ENCODE measurements around the gene SRGAP3. TPM values are rescaled to one million over a fixed set of nuclear protein-coding genes. Genes with fewer than 3 reads are reported as not detected.

SRGAP3 gene
- total RNA-seq, 1 experiment from 2014 or later = 5.9 TPM

DNA sequence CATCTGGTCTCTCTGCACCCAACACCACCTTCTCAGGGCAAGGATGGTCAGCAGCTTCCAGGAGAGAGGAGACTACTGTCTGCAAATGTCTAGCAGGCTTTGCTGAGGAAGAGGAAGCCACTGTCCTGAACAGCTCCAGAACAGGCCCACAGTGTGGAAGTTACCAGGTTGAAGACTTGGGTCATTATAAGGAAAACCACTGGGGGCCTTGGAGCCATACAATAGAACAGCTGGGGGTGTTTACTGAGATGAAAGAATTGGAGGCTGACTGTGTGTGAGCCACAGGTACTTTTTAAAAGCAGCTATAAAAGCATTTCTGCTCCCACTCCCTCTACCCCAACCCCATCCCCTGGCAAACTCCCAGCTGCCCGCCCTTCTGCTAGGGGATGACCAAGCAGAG is 24.2 kb downstream of the SRGAP3 start:
- DNase-seq (ENCODE audit: low spot score) = no peak

DNA sequence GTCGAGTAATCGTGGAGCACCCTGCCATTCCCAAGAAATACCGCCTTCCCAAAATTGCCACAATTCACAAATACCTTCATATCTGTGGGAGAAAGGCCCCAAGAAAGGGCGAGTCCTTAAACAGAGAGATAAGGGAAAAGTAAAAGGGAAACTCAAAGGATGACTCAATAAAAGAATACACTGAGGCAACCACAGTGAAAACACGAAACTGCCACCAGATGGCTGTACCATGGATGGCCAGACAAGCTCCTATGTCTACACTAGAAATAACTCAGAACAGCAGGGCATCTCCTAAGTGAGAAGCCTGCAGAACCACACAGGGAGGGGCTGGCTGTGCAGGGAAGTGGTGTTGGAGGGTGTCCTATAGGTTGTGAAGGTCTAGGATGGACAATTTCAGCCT is 25.0 kb downstream of the SRGAP3 start:
- DNase-seq (ENCODE audit: low spot score) = peak; percentile 34

DNA sequence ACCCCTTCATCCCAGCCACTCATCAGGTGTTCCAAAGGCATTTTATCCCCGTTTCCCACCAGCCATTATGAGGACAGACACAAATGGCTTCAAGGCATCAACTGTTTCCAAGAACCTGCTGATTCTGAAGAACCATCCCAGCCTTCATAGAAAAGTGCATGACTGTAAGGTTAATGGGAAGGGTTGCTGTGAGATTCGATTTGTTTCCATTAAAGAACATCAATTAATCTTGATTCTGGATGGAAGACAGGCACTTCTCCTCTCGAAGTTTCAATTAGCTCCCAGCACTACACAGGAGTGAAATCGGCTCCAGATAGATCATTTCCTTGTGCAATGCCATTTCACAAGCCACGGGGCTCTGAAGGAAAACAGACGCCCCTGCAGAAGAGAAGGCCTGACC is 25.8 kb downstream of the SRGAP3 start:
- DNase-seq (ENCODE audit: low spot score) = no peak

DNA sequence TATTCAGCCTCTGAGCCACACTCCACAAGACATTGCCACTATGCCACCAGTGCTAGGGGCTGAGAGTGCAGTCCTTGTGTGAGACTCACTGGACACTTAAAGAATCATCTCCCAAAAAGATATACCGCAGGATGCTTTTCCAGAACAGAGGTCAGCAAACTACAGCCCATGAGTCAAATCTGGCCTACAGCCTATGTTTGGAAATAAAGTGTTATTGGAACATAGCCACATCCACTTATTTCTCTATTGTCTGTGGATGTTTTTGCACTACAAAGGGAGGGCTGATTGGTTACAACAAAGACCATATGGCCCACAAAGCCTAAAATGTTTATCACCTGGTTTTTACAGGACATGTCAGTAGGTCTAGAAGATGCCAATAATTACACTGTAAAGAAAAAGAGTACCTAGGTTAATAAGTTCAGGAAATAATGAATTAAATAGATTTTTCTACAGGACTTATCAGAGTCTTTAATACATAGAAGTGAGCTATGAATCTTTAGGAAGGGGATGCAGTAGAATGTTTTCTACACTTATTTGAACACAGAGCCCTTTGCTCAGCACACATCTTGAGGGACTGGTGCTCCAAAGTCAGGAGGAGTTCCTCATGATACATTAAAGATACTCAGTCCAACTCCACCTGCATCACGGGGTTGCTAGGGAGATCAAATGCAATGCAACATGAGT is 26.3 kb downstream of the SRGAP3 start:
- DNase-seq (ENCODE audit: low spot score) = no peak

DNA sequence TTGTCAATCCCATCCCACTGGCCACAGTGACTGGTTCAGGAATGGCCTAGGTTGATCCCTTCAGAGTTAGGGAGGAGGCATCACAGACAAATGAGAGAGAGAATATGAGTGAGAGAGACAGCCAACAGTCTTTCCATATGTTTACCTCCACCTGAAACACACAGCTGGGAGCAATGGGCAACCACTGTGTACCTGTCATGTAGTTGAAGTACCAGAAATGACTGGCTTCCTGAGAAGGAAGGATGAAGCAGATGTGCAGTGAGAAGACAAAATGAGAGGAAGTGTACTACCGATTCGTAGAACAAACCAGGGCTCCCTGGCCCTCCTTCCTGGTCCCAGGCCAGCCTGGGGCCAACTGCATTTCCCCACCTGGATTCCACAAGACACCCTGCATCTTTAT is 27.4 kb downstream of the SRGAP3 start:
- no peak for DNase-seq (ENCODE audit: low spot score)

DNA sequence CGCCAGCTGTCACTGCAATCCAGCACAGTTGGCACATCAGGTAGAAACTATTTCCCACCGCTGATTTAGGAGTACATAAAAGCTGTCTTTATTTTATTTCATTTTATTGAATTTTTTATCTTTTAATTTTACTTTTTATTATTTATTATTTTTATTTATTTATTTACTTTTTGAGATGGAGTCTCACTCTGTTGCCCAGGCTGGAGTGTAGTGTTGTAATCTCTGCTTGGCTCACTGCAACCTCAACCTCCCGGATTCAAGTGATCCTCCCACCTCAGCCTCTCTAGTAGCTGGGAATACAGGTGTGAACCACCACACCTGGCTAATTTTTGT is 31.0 kb downstream of the SRGAP3 start:
- no peak for DNase-seq (ENCODE audit: low spot score)

DNA sequence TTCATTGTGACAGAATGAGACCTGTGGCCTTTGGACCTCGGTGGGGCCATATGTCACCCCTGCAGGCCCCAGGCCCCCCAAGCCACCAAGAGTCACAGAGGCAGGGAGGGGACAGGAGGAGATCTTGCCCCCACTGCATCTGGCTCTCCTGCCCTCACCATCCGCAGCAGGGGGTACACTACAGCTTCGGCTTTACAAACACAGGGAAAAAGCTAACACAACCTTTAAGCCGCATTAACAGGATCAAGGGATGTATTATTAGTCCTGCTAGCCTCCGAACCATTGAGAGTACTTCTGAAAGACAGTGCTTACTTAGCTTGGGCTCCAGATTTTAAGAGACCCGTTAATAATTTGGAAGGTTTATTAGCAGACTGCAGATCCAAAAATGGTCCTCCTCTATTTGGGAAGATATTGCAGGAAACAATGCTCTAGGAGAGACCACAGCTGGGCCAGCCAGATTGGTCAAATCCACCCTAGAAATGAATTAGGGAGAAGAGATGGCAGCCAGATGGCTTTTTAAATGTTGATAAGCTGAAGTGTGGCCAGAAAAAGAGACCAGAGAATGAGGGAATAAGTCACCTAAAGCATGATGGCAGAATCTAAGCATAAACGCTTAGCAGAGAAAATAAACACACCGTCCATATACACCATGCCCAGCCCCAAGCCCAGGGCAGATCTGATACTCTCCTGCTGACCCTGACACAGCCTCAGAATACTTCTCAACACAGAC is 31.5 kb downstream of the SRGAP3 start:
- no peak for DNase-seq (ENCODE audit: low spot score)

DNA sequence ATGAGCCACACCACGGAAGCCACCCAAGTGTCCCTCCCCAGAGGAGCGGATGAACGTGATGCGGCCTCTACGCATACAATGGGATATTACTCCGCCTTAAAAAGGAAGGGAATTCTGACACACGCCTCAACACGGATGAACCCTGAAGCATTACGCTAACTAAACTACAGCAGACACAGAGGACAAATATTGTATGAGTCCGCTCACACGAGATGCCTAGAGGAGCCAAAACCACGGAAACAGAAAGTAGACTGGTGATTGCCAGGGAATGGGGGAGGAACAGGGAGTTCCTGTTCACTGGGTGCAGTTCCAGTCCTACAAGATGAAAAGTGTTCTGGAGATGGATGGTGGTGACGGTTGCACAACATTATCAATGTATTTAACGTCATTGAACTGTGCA is 32.7 kb downstream of the SRGAP3 start:
- DNase-seq (ENCODE audit: low spot score) = no peak

DNA sequence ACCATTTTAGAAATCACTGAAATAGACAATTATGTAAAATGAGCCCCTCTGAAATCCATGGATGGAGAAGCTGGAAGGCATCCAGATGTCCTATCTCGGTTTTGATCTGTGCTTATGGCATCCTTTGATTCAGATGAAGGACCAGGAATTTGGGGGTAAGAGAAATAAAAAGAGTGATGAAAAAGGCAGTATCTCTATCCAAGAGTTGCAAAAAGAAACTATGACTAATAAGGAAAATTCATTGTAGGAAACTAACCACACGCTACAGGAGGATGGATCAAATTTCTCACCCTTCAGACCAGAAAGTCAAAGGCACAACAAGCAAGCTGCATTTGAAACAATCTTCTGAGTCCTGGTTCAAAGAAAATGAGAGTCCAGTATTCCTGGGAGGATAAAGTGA is 34.8 kb downstream of the SRGAP3 start:
- peak; percentile 39 for DNase-seq (ENCODE audit: low spot score)

DNA sequence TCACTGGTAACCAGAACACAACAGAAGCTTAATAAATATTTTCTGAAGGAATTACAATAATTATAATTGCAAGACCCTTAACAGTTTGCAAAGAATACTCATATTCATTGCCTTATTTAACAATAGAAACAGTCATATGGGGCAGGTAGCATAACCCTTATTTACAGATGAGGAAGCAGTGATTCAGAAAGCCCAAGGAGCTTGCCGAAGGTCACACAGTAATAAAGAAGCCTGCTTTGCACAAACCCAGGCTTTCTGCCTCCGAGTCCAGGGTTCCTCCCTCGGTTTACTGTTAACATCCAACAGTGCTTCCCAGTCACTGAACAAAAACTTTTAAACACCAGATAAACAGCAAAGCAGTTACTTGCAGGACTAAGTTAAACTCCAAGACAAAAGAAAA is 35.3 kb downstream of the SRGAP3 start:
- DNase-seq (ENCODE audit: low spot score) = no peak

DNA sequence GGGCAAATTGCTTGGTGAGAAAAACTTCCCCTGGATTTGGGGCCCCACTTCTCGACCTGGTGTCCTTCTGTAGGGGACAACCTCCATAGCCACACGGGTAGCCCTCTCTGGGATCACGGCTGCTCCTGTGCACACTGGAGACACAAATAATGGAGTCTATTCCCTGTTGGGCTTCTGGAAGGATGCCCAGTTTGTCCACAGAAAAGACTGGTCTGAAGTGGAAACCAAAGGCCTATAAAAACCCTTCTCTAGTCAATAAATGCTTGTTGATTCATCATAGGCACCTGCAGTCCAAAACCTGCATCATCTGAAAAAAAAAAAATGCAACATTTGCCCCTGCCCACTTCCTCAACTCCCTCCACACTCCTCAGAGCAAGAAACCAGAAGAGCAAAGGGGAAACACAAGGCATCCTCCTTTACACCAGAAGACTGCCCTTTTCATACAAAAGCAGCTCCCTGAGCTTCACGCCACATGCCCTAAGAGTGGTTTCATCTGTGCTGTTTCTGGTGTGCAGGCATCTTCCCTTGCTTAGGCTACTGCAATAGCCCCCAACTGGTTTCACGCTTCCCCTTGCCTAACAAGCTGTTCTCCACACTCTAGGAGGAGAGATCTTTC is 36.3 kb downstream of the SRGAP3 start:
- DNase-seq (ENCODE audit: low spot score) = no peak

DNA sequence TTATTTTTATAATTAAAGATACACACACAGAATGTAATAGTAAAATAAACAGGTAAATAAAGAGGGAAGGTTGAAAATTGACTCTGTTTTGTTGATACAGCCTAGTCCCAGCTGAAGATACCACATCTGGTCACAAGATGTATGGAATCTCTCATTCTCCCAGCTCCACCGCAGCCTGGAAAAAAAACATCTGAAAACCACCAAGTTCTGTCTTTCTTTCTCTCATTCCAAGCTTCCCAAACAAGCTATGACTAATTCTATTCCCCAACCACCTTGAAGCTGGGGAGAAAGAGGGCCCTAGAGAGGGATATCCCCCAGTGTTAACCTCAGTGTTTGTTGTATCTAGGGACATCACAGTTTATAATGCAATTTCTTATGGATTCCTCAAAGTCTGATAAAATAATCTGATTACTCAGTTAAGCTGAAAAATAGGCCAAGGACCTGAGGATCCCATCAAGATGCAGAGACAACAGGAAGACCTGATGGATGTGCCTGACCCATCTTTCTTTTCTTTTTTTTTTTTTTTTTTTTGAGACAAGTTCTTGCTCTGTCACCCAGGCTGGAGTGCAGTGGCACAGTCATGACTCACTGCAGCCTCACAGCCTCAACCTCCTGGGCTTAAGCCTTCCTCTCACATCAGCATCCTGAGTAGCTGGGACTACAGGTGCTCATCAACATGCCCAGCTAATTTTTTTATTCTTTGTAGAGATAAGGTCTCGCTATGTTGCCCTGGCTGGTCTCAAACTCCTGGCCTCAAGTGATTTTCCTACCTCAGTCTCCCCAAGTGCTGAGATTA is 38.1 kb downstream of the SRGAP3 start:
- peak; percentile 64 for DNase-seq (ENCODE audit: low spot score)

DNA sequence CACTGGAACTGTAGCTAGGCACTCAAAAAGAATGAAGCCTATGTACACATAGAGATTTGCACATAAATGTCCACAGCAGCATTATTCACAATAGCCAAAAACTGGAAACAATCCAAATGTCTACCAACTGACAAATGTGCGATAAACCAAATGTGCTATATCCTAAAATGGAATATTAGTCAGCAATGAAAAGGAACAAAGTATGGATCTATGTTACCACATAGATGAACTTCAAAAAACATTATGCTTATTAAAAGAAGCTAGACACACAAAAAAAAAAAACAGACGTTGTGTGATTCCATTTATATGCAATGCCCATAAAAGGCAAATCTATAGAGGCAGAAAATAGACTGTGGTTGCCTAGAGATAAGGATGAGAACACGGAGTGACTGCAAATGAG is 39.7 kb downstream of the SRGAP3 start:
- DNase-seq (ENCODE audit: low spot score) = no peak

DNA sequence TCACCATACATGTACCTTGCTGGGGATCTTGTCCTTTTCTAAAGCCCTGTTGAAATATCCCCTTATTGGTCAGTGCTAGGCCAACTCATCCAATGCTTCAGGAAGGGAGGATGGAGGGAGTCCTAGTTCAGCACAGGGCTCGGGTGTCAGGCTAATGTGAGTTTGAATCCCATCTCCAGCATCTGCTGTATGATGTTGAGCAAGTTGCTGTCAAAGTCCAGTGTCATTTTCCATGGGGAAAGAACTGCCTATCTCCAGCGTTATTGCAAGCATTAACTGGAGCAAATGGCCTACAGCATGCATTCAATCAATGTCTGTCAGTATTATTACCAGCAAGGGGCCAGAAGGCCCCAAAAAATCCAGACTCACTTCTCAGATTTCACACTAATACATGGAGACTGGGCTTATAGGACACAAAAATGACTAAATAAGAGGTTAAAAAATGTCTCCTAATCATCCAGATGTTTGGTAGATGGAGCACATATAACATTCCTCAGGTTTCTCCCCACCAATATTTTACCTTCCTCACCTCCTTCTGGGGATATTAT is 40.8 kb downstream of the SRGAP3 start:
- no peak for DNase-seq (ENCODE audit: low spot score)

DNA sequence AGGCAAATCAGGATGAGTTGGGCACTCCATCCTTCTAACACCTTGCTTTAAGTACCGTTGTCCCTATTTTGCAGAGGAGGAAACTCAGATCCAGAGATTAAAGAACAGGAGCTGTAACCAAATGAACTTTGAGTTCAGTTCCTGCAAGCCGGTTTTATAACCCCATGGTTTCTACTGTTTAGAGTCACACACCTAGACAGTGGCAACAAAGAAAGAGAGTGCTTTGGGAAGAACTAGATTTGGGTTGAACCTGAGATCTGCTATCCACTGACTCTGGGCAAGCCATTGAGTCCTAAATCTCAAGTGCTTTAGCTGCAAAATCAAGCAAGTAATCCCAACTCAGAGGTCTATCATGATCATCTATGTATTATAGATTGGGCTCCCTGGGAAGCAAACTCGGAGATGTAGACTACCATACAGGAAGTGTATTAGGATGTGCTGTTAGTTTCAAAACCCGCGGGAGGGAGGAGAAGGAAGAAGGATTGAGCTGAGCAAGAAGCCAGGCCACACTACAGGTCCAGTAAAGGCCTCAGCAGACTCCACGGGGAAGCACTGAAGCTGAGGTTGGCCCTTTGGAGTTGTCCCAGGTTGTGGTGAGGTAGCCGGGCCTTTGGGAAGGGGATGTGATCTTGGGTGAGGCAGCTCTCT is 42.2 kb downstream of the SRGAP3 start:
- DNase-seq (ENCODE audit: low spot score) = no peak

DNA sequence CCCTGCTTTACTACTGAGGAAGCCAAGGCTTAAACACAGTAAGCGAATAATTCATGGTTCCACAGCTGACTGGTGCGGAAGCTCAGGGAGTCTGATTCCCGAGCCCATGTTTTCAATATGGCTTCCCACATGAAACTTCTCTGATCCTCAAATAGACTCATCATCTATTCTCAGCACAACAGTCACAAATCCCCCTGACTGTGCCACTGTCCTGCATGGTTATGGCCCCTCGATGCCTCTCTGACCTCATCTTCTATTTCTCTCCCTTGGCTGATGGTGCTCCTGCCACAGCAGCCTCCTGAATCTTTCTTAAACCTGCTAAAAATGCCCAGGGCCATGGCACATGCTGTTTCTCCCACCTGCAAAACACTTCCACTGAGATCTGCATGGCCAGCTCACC is 43.2 kb downstream of the SRGAP3 start:
- no peak for DNase-seq (ENCODE audit: low spot score)

DNA sequence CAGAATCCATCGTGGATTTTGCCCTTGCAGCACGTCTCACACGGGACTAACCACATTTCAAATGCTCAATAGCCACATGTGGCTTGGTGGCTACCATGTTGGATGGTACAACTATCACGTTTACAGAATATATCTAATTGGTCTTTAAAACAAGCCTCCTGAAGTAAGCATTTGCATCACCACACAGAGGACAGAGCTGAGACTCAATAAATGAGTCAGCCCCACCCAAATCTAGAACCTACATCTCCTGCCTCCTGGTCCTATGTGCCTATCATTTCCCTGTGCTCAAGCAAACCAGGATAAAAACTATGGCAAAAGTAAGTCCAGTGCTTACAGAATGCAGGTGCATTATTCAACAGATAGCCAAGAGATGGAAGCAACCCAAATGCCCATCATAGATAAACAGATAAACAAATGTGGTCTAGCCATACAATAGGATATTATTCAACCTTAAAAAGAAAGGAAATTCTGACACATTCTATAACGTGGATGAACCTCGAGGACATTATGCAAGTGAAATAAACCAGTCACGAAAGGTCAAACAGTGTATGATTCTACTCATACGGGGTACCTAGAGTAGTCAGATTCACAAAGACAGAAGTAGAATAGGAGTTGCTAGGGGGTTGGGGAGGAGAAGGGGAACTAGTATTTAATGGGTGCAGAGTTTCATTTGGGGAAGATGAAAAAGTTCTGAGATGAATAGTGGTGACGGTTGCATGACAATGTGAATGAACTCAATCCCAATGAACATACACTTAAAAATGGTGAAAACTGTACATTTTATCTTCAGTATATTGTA is 43.9 kb downstream of the SRGAP3 start:
- DNase-seq (ENCODE audit: low spot score) = no peak

DNA sequence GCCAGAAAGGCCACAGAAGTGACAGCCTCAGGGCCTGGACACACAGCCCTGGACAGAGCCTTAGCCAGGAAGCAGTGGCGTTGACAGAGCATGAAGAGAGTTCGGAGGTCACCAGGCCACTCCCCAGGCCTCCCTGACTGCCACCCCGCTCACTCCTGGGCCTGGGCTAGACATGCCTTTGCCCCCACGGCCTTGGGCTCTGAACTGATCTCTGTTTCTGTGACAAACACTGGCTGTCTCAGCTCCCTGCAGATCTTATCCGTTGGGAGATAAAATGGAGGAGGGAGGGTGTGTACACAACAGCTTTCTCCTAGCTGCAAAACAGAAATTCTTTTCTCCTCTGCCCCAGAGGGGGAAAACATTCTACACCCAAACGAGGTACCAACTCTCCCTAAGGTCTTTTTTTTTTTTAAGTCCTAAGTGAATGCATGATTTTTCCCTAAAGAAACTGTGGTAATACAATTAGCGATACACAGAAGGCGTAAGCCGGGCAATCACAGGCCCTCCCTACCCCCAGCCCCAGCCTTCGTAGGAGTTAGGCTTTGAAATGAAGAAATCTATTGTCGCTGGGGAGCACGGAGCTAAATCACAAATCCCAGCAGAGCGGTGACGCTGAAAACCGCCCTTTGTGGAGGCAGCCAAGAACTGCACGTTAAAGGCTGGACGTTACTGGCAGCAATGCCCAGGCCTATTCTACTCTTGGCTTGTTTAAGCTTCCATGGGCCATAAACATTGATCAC is 45.0 kb downstream of the SRGAP3 start:
- DNase-seq (ENCODE audit: low spot score) = no peak

DNA sequence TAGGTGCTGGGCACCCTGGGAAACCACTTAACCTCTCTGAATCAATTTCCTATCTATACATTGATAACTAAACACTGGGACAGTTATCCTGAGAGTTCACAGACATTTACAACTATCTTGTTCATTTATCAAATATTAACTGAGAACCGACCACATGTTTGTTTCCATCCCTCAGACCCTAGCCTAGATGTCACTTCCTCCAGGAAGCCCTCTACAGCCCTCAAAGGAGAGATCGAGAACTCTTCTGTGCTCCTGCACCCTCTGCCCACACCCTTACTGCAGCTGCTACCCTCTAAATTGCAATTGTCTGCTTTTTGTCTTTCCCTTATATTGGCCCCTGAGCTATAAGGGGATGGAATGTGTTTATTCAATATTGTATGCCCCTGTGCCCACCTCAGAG is 46.1 kb downstream of the SRGAP3 start:
- no peak for DNase-seq (ENCODE audit: low spot score)

DNA sequence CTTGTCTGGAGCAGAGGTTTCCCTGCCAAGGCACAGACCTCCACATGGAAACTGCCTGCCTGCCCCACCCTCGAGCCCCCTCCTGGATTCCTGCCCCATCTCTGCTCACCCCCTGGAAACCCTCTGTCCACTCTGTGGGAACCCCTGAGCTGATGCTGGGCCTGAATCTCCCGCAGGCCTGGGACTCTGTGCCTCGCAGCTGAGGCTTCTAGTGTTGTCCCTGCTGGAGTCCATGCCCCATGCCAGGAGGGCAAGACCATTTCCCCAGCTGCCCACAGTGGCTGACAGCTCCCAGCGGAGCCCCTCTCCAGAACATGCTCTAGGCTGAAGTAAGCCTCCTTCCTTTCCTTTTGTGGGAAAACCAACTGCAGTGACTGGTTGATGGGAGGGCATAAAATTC is 46.9 kb downstream of the SRGAP3 start:
- no peak for DNase-seq (ENCODE audit: low spot score)

Measured in A172 (cell line).